Measurements from ENCODE around the gene SZT2. TPM values are rescaled to one million over a fixed set of nuclear protein-coding genes. Genes with fewer than 3 reads are reported as not detected.
"Not testable (repeated sequence)": the region's sequence is repeated elsewhere in the genome, so short reads cannot be mapped to it uniquely, and the experiment has no call there.

SZT2 gene
- total RNA-seq, 1 experiment from 2014 or later, result 28.4 TPM

- no peak overlapping the region for H3K27ac Mint-ChIP-seq
- DNase-seq (ENCODE audit: low spot score) (no peak), ATAC-seq (no peak)
- POLR2A ChIA-PET, result no interaction called here
- peaks cover 2% of the 10 kb centered on the region for H3K36me3 Mint-ChIP-seq
- no peaks in the 10 kb centered on the region for H3K9me3 Mint-ChIP-seq
- CTCF ChIA-PET, result no interaction called here
- no peaks in the 10 kb centered on the region for H3K27me3 Mint-ChIP-seq (ENCODE audit: low read depth)
- no peak for TF ChIP-seq SP1 (CRISPR knock-in tag; conservative IDR thresholded peaks at IDR 0.05)
- TF ChIP-seq, protein P1, sequence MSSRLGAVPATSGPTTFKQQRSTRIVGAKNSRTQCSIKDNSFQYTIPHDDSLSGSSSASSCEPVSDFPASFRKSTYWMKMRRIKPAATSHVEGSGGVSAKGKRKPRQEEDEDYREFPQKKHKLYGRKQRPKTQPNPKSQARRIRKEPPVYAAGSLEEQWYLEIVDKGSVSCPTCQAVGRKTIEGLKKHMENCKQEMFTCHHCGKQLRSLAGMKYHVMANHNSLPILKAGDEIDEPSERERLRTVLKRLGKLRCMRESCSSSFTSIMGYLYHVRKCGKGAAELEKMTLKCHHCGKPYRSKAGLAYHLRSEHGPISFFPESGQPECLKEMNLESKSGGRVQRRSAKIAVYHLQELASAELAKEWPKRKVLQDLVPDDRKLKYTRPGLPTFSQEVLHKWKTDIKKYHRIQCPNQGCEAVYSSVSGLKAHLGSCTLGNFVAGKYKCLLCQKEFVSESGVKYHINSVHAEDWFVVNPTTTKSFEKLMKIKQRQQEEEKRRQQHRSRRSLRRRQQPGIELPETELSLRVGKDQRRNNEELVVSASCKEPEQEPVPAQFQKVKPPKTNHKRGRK (CRISPR knock-in tag; IDR thresholded peaks at IDR 0.05; ENCODE audit: borderline replicate concordance), result no peak
- no peak for TF ChIP-seq MXD4 (CRISPR knock-in tag; IDR thresholded peaks at IDR 0.05; ENCODE audit: borderline replicate concordance)
- no peak for TF ChIP-seq ZNF423 (CRISPR knock-in tag; IDR thresholded peaks at IDR 0.05)
- TF ChIP-seq CREB1 (CRISPR knock-in tag; IDR thresholded peaks at IDR 0.05), result no peak
- TF ChIP-seq, protein P2, sequence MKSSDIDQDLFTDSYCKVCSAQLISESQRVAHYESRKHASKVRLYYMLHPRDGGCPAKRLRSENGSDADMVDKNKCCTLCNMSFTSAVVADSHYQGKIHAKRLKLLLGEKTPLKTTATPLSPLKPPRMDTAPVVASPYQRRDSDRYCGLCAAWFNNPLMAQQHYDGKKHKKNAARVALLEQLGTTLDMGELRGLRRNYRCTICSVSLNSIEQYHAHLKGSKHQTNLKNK (CRISPR knock-in tag; IDR thresholded peaks at IDR 0.05), result no peak
- no peak for TF ChIP-seq IRF2 (CRISPR knock-in tag; IDR thresholded peaks at IDR 0.05; ENCODE audit: borderline replicate concordance, low read depth)
- TF ChIP-seq ARID4B (CRISPR knock-in tag; IDR thresholded peaks at IDR 0.05; ENCODE audit: borderline replicate concordance), result no peak
- TF ChIP-seq, protein P3, sequence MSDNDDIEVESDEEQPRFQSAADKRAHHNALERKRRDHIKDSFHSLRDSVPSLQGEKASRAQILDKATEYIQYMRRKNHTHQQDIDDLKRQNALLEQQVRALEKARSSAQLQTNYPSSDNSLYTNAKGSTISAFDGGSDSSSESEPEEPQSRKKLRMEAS (CRISPR knock-in tag; IDR thresholded peaks at IDR 0.05), result no peak
- no peak for TF ChIP-seq ZNF219 (CRISPR knock-in tag; IDR thresholded peaks at IDR 0.05; ENCODE audit: borderline replicate concordance)
- TF ChIP-seq PRDM15 (CRISPR knock-in tag; IDR thresholded peaks at IDR 0.05), result no peak
- no peak for TF ChIP-seq NR2C2 (CRISPR knock-in tag; IDR thresholded peaks at IDR 0.05)
- no peak for TF ChIP-seq NFATC4 (CRISPR knock-in tag; IDR thresholded peaks at IDR 0.05)
- no peak overlapping the region for H3K4me3 Mint-ChIP-seq
- no peaks in the 10 kb centered on the region for H3K4me1 Mint-ChIP-seq
These were observed 8.5 kb downstream of the SZT2 start for GRCh38 chr1:43398227-43398626.

- not testable (repeated sequence) for H3K9me3 Mint-ChIP-seq; H3K27me3 Mint-ChIP-seq (ENCODE audit: low read depth); H3K27ac Mint-ChIP-seq; DNase-seq (ENCODE audit: low spot score); H3K4me1 Mint-ChIP-seq; H3K4me3 Mint-ChIP-seq; ATAC-seq
- ChIA-PET CTCF (interaction anchor here (2.0 kb wide), 1 partner anchor 14 kb away, joined by 7 read pairs; no protein-coding TSS in a partner anchor), POLR2A (interaction anchor here (1.0 kb wide), 1 partner anchor 11 kb away, joined by 3 read pairs; no protein-coding TSS in a partner anchor)
- peaks cover 16% of the 10 kb centered on the region for H3K36me3 Mint-ChIP-seq
These were observed 10.7 kb downstream of the SZT2 start for GRCh38 chr1:43400441-43400840.

Measured in WTC11 (cell line).